ENCODE measurements around the gene BCOR. TPM values are rescaled to one million over a fixed set of nuclear protein-coding genes. Genes with fewer than 3 reads are reported as not detected.

BCOR gene
- total RNA-seq, 2 donors from 2014 or later, result 10.8 to 21.6 TPM

- DNase-seq (no peak), ATAC-seq (no peak)
- intact Hi-C loops (cut with DNase I), result no loop called here
These were observed 19.1 kb downstream of the BCOR start for GRCh38 chrX:40078489-40079227.

- no peak for DNase-seq
- intact Hi-C loops (cut with DNase I), result no loop called here
- no peak for ATAC-seq
These were observed 19.9 kb downstream of the BCOR start for GRCh38 chrX:40077906-40078305.

- DNase-seq, result no peak
- intact Hi-C loops (cut with DNase I), result no loop called here
- ATAC-seq, result peak; percentile 36 to 38
These were observed 20.8 kb downstream of the BCOR start for GRCh38 chrX:40076750-40077575.

- DNase-seq (no peak), ATAC-seq (no peak)
- intact Hi-C loops (cut with DNase I), result no loop called here
These were observed 22.8 kb downstream of the BCOR start for GRCh38 chrX:40074959-40075332.

- intact Hi-C loops (cut with DNase I), result no loop called here
- DNase-seq (no peak), ATAC-seq (no peak)
These were observed 23.4 kb downstream of the BCOR start for GRCh38 chrX:40074080-40074958.

- intact Hi-C loops (cut with DNase I), result no loop called here
- DNase-seq, result no peak
- no peak for ATAC-seq
These were observed 24.2 kb downstream of the BCOR start for GRCh38 chrX:40073439-40074054.

- DNase-seq (no peak), ATAC-seq (no peak)
- intact Hi-C loops (cut with DNase I), result no loop called here
These were observed 25.5 kb downstream of the BCOR start for GRCh38 chrX:40072246-40072645.

GRCh38 chrX:40068048-40068447, 29.7 kb downstream of the BCOR start:
- ATAC-seq (no peak), DNase-seq (no peak)
- intact Hi-C loops (cut with DNase I), result loop anchor here in 1 of 2 donors (5.0 kb wide), 1 partner anchor 51 kb away; no protein-coding TSS in a partner anchor

GRCh38 chrX:40066700-40067099, 31.1 kb downstream of the BCOR start:
- ATAC-seq, result no peak
- intact Hi-C loops (cut with DNase I), result loop anchor here in 1 of 2 donors (5.0 kb wide), 1 partner anchor 49 kb away; no protein-coding TSS in a partner anchor
- DNase-seq, result no peak

GRCh38 chrX:40065296-40066046, 32.3 kb downstream of the BCOR start:
- DNase-seq (no peak), ATAC-seq (no peak)
- intact Hi-C loops (cut with DNase I), result loop anchor here in 1 of 2 donors (5.0 kb wide), 1 partner anchor 48 kb away; no protein-coding TSS in a partner anchor

GRCh38 chrX:40064055-40064597, 33.6 kb downstream of the BCOR start:
- intact Hi-C loops (cut with DNase I), result no loop called here
- no peak for ATAC-seq

GRCh38 chrX:40063555-40063954, 34.2 kb downstream of the BCOR start:
- no peak for ATAC-seq
- intact Hi-C loops (cut with DNase I), result no loop called here
- no peak for DNase-seq

More at GRCh38 chrX:40064055-40064597, 33.6 kb downstream of the BCOR start:
- no peak for DNase-seq

- DNase-seq (no peak), ATAC-seq (no peak)
- intact Hi-C loops (cut with DNase I), result no loop called here
These were observed 35.1 kb downstream of the BCOR start for GRCh38 chrX:40062525-40063155.

- ATAC-seq (no peak), DNase-seq (no peak)
- intact Hi-C loops (cut with DNase I), result no loop called here
These were observed 35.8 kb downstream of the BCOR start for GRCh38 chrX:40061871-40062524.

- no peak for DNase-seq
- intact Hi-C loops (cut with DNase I), result no loop called here
- no peak for ATAC-seq
These were observed 36.8 kb downstream of the BCOR start for GRCh38 chrX:40061005-40061404.

GRCh38 chrX:40060356-40060845, 37.4 kb downstream of the BCOR start:
- ATAC-seq (no peak), DNase-seq (no peak)
- intact Hi-C loops (cut with DNase I), result no loop called here

GRCh38 chrX:40058719-40059118, 39.0 kb downstream of the BCOR start:
- intact Hi-C loops (cut with DNase I), result no loop called here
- ATAC-seq (no peak), DNase-seq (no peak)

All from left cardiac atrium (tissue), 4 donors.